Transverse colon (tissue), 4 donors: ENCODE data around the gene ZC3H8. TPM values are rescaled to one million over a fixed set of nuclear protein-coding genes. Genes with fewer than 3 reads are reported as not detected.

ENCODE experiments used
- DNase-seq: peaks from one replicate; pipeline ENCODE4 v3.0.0-alpha.2; 2019
- H3K27ac ChIP-seq, 4 donors: fragments of 200-600 bp; sonication (generic); 2 replicates each; pipeline ENCODE4 v1.5.1; 2016 to 2018; ENCODE audit warnings: inconsistent platforms in 4 of 4
- H3K27me3 ChIP-seq: fragments of 200-600 bp; sonication (generic); 2 replicates; pipeline ENCODE4 v1.5.1; 2017; ENCODE audit warnings: inconsistent platforms
- H3K36me3 ChIP-seq, 4 donors: fragments of 200-600 bp; sonication (generic); 2 replicates each; pipeline ENCODE4 v1.5.1; 2017 to 2019; ENCODE audit warnings: inconsistent platforms in 4 of 4
- H3K4me1 ChIP-seq, 4 donors: fragments of 200-600 bp; sonication (generic); 2 replicates each; pipeline ENCODE4 v1.5.1; 2017 to 2020; ENCODE audit warnings: inconsistent platforms in 4 of 4
- H3K4me3 ChIP-seq, 4 donors: fragments of 200-600 bp; sonication (generic); 1 replicate in 1 of 4; 2 replicates in 3 of 4; pipeline versions ENCODE4 v1.5.1 to v1.6.1; 2017 to 2019; ENCODE audit warnings: inconsistent platforms in 4 of 4
- H3K9me3 ChIP-seq, 2 donors: fragments of 200-600 bp; sonication (generic); 2 replicates each; pipeline ENCODE4 v1.5.1; 2017 to 2019; ENCODE audit warnings: inconsistent platforms in 2 of 2
- CTCF ChIP-seq, 5 experiments: fragments of 200-600 bp in 3 of 5; fragments of 450-650 bp in 2 of 5; sonication (generic) in 3 of 5; IDR thresholded peaks; 1 replicate in 2 of 5; 2 replicates in 3 of 5; pipeline ENCODE4 v1.5.1; 2016 to 2017; ENCODE audit warnings: antibody characterized with exemption in 5 of 5, inconsistent platforms in 3 of 5, mild to moderate bottlenecking in 2 of 5, moderate library complexity in 1 of 5
- EP300 ChIP-seq: sonication (generic); formaldehyde crosslinking; IDR thresholded peaks from one replicate; pipeline ENCODE4 v1.6.1; 2017; ENCODE audit warnings: antibody characterized with exemption, low read depth
- POLR2A ChIP-seq: fragments of 450-650 bp; IDR thresholded peaks from one replicate; pipeline ENCODE4 v1.6.1; 2016; ENCODE audit warnings: antibody characterized with exemption, mild to moderate bottlenecking, moderate library complexity
- POLR2AphosphoS5 ChIP-seq, 3 donors: sonication (generic); formaldehyde crosslinking; IDR thresholded peaks; one replicate each; pipeline ENCODE4 v1.6.1; 2016; ENCODE audit warnings: antibody characterized with exemption in 3 of 3
- WGBS, 2 donors: methylation state at CpG; one replicate each; pipeline ENCODE4 v1.1.5; 2018; ENCODE audit warnings: low coverage in 1 of 2; 5-methylcytosine and 5-hydroxymethylcytosine counted together
- in situ Hi-C, 4 donors: fragments of 200-750 bp; cut with MboI; loops; one replicate each; pipeline versions ENCODE4 v1.15.0 to v1.15.1; 2017; ENCODE audit warnings: low sequenced_read_pairs in 3 of 4, low pct_ligation_motif_present in 1 of 4, low pct_unique_long_range_greater_than_20kb in 1 of 4
- intact Hi-C: fragments of 100-400 bp; cut with DNase I; formaldehyde crosslinking; loops from one replicate; pipeline ENCODE4 v1.15.1; 2023; ENCODE audit warnings: low total_unique reads
- total RNA-seq, 4 donors: library from RNA; depleted of rRNA; stranded (reverse); fragments of >200 nt; gene quantifications; one replicate each; pipeline ENCODE4 v1.1.0, GENCODE V29; 2016

Gene ZC3H8
- total RNA-seq, 4 donors from 2014 or later: 1.6 to 83.2 (median 12.1) TPM

- H3K4me3 ChIP-seq: no peak overlapping the region
- H3K27ac ChIP-seq: no peak overlapping the region
- peaks cover 0 to 7% (median 0%) of the 10 kb centered on the region in 4 donors for H3K36me3 ChIP-seq
- H3K27me3 ChIP-seq: no peaks in the 10 kb centered on the region
- in situ Hi-C loops: no loop called here
- peaks cover 0 to 4% (median 0%) of the 10 kb centered on the region in 4 donors for H3K4me1 ChIP-seq
- no peak for DNase-seq
- TF ChIP-seq POLR2AphosphoS5 (IDR thresholded peaks at IDR 0.05) (no peak), CTCF (IDR thresholded peaks at IDR 0.05) (no peak), POLR2A (no peak), EP300 (no peak)
- intact Hi-C loops: no loop called here
- no peaks in the 10 kb centered on the region for H3K9me3 ChIP-seq
- WGBS, 2 donors: 64 to 74% methylated on average over 2 of the region's 2 CpGs
Measured at GRCh38 chr2:112296407-112296806, 41.6 kb upstream of the ZC3H8 start.

- in situ Hi-C loops: no loop called here
- no peaks in the 10 kb centered on the region for H3K27me3 ChIP-seq
- no peaks in the 10 kb centered on the region for H3K9me3 ChIP-seq
- peaks cover 0 to 4% (median 0%) of the 10 kb centered on the region in 4 donors for H3K4me1 ChIP-seq
- DNase-seq: no peak
- H3K27ac ChIP-seq: no peak overlapping the region
- no peak overlapping the region for H3K4me3 ChIP-seq
- H3K36me3 ChIP-seq: peaks cover 0 to 5% (median 0%) of the 10 kb centered on the region in 4 donors
- 67 to 74% methylated on average over 5 of the region's 5 CpGs for WGBS, 2 donors
- intact Hi-C loops: no loop called here
- TF ChIP-seq POLR2A (no peak), EP300 (no peak), POLR2AphosphoS5 (IDR thresholded peaks at IDR 0.05) (no peak), CTCF (IDR thresholded peaks at IDR 0.05) (no peak)
Measured at GRCh38 chr2:112295407-112296078, 40.7 kb upstream of the ZC3H8 start.

- no peak for TF ChIP-seq CTCF (IDR thresholded peaks at IDR 0.05)
- no peak for TF ChIP-seq EP300
- TF ChIP-seq POLR2AphosphoS5 (IDR thresholded peaks at IDR 0.05): no peak
- TF ChIP-seq POLR2A: no peak
- no peak for DNase-seq
- in situ Hi-C loops: no loop called here
- intact Hi-C loops: no loop called here
- WGBS, 2 donors: 91 to 100% methylated on average over 5 to 8 of the region's 8 CpGs
- H3K36me3 ChIP-seq: no peaks in the 10 kb centered on the region
- H3K4me1 ChIP-seq: peaks cover 0 to 4% (median 0%) of the 10 kb centered on the region in 4 donors
- no peaks in the 10 kb centered on the region for H3K27me3 ChIP-seq
- H3K27ac ChIP-seq: no peak overlapping the region
- no peak overlapping the region for H3K4me3 ChIP-seq
- no peaks in the 10 kb centered on the region for H3K9me3 ChIP-seq
Measured at GRCh38 chr2:112293636-112294401, 39.0 kb upstream of the ZC3H8 start.

- intact Hi-C loops (no loop called here), in situ Hi-C loops (no loop called here)
- Histone ChIP-seq H3K36me3 (no peaks in the 10 kb centered on the region), H3K27me3 (no peaks in the 10 kb centered on the region), H3K4me1 (peaks cover 0 to 3% (median 0%) of the 10 kb centered on the region in 4 donors), H3K9me3 (no peaks in the 10 kb centered on the region), H3K4me3 (no peak overlapping the region), H3K27ac (no peak overlapping the region)
- DNase-seq: no peak
- 53 to 83% methylated on average over 1 of the region's 1 CpG for WGBS, 2 donors
- TF ChIP-seq POLR2A (no peak), EP300 (no peak), POLR2AphosphoS5 (IDR thresholded peaks at IDR 0.05) (no peak), CTCF (IDR thresholded peaks at IDR 0.05) (no peak)
Measured at GRCh38 chr2:112290648-112291047, 35.8 kb upstream of the ZC3H8 start.
